NCI-H748 treated with DMSO at 0.1 percent for 48 hours (cell line): ENCODE measurements around the gene ELOVL1.
"Not testable (repeated sequence)": the region's sequence is repeated elsewhere in the genome, so short reads cannot be mapped to it uniquely, and the experiment has no call there.

ENCODE experiments used
- DNase-seq: peaks from one replicate; lab custom pipeline; 2025; lab: John Stamatoyannopoulos, UW

The ELOVL1 gene

GRCh38 chr1:43381612-43382011, 13.8 kb upstream of the ELOVL1 start:
- no peak for DNase-seq

DNA sequence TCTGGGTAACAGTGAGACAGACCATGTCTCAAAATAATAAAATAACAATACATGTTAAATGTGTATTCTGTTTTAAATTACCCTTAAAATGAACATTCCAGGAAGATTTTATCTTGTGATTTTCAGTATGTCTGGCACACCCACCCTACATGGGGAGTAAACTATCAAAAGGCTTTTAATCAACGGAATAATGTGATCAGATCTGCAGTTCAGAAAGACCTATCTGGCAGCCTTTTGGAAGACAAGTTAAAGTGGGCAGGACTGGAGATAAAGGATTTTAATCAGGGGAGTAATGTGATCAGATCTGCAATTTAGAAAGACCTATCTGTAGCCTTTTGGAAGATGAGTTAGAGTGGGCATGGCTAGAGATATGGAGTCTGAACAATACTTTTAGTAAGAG, 11.7 kb upstream of the ELOVL1 start:
- DNase-seq = no peak

GRCh38 chr1:43377831-43378230, 10.0 kb upstream of the ELOVL1 start:
- DNase-seq = no peak

DNA sequence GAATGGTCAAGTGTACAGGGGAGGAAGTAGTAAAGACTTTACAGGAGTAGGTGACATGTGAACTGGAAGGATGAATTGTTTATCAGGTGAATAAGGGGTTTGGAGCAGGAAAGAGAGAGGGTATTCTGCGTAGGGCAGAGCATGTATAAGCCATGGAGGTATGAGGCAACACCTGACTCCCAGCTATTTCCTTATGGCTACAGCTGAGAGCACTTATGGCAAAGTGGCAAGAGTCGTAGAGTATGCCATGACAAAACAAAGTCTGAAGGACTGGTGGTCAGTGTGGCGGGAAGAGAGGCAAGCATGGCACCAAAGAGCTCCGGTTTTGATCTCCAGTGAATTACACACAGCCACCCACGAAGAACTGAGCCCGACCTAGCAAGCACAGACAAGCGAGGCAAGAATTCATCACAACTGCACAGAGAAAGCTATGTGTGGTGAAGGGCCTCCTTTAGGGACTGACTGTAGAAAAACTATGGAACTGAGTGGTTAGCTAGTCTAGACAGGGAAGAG, 9.0 kb upstream of the ELOVL1 start:
- DNase-seq = no peak

DNA sequence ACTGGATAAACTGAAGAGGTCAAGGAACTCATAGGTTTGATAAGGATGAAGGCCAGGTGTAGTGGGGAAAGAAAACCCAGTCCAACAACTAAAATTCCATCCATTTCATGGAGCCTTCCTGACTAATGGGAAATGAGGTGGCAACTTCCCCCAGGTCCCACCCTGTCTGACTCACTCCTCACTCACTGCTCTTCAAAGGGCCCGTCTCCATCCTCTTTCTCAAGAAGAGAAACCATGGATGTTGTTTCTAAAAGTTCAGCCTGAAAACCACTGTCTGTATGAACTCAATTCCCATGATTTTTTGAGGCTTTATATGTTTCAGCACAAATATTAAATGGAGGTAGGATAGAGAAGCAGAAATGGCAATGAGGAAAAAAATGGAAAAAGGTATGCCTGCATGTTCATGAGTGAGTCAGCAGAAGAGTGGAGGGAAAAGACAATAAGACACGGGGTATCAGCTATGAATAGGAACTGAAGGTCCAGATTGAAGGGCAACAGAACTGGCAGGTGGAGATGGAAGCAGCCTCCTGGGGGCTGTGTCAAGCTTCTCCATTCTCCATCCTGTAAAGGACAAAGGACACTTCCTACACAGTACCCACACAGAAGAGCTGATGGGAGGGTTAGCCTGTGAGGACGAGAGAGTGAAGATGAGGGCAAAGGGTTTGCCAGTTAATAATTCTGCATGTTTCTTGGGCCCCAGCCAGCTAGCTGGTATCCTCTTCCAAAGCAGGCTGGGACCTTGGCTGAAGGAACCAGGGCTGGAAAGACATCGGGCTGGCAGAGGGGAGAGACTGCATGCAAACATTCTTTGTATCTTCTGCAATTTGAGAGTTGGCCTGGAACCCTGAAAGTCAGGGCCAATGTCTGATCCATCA, 5.5 kb upstream of the ELOVL1 start:
- DNase-seq = no peak

GRCh38 chr1:43372172-43372571, 4.4 kb upstream of the ELOVL1 start:
- DNase-seq = no peak

DNA sequence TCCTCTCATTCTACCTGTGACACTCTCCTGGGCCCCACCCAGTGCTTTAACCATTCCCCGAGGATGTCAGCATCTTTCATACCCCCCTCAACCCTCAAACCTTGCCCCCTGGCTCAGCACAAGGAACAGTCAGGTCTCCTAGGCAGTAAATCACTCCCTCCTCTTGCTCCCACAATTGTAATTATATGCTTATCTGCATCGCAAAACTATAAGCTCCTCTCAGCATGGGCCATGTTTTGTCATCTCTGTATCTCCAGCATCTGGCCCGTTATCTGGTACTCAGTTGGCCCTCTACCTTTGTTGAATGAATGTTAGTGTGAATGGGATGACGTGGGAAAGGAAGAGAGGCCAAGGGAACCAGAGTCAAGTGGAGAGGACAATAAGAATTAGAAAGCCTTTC, 2.8 kb upstream of the ELOVL1 start:
- no peak for DNase-seq

DNA sequence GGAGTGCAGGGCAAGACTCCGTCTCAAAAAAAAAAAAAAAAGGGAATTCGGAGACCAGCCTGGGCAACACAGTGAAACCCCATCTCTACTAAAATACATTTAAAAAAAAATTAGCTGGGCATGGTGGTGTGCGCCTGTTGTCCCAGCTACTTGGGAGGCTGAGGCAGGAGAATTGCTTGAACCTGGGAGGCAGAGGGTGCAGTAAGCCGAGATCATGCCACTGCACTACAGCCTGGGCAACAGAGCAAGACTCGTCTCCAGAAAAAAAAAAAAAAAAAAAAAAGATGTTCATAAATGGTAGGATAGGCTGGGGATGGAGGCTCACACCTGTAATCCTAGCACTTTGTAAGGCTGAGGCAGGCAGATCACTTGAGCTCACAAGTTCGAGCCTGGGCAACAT, 2.0 kb upstream of the ELOVL1 start:
- not testable (repeated sequence) for DNase-seq

GRCh38 chr1:43368646-43369020, 822 bp upstream of the ELOVL1 start:
- no peak for DNase-seq

- peak; percentile 85 for DNase-seq
Observed at GRCh38 chr1:43367026-43367903, 546 bp downstream of the ELOVL1 start.

- no peak for DNase-seq
Observed at GRCh38 chr1:43366601-43367025, 1.2 kb downstream of the ELOVL1 start.

DNA sequence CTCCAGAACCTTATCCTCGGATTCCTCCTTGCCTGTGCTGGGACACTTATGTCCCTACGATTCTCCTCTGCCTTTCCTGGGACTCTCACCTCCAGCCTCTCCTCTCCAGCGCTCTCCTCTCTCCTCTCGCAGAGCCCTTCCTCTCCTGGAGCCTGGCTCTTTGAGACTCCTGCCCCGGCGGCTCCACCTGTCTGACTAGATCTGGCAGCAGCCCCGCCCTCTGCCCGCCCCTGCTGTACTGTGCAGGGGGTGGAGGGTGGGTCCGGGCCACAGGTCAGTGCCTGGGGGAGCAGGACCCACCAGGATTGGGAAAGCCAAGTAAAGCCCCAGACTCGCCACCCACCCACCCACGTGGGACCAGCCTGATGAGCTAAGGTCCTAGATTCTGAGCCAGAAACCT, 1.6 kb downstream of the ELOVL1 start:
- no peak for DNase-seq

DNA sequence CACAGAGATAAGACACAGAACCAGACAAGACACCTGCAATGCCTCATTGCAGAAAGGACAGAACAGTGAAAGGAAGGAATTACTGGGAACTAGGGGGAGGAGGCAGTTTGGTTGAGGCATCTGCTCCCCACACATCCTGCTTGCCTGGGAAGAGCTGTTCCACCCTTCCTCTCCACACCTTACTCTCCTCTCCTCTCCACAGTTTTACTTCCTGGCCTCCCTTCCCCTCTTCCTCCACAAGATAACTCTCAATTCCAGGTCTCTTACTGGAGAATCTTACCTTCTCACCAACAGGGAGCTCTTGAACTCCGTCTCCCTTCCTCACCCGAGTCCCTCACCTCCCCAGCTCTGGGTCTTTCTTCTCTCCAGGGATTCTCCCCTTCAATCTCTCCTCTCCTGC, 2.1 kb downstream of the ELOVL1 start:
- DNase-seq = no peak

GRCh38 chr1:43363935-43364525, 3.8 kb downstream of the ELOVL1 start:
- no peak for DNase-seq

- DNase-seq = no peak
Observed at GRCh38 chr1:43363283-43363934, 4.4 kb downstream of the ELOVL1 start.

- DNase-seq = no peak
Observed at GRCh38 chr1:43360616-43361015, 7.2 kb downstream of the ELOVL1 start.

DNA sequence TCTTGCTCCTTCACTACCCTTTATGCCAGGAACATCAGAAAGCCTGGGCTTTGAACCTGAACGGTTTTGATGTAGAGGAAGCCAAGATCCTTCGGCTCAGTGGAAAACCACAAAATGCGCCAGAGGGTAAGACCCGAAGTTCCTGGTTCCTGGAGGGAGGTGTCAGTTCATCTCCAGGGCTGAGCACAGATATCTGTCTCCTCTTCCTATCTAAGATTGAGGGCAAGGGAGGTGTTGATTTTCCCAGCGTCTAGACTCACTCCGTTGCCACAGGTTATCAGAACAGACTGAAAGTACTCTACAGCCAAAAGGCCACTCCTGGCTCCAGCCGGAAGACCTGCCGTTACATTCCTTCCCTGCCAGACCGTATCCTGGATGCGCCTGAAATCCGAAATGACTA, 8.1 kb downstream of the ELOVL1 start:
- no peak for DNase-seq

- DNase-seq = peak; percentile 100
Observed at GRCh38 chr1:43358746-43359693, 8.8 kb downstream of the ELOVL1 start, which contains the start of gene CDC20. TSS of gene CDC20 (plus strand) at chr1:43358981. CDS start at chr1:43359216, 235 bp downstream.

- peak; percentile 99 for DNase-seq
Observed at GRCh38 chr1:43358121-43358745, 9.6 kb downstream of the ELOVL1 start.

- DNase-seq = no peak
Observed at GRCh38 chr1:43357251-43357650, 10.6 kb downstream of the ELOVL1 start.
